Measurements from ENCODE around the gene SEC23B.
"Not testable (repeated sequence)": the region's sequence is repeated elsewhere in the genome, so short reads cannot be mapped to it uniquely, and the experiment has no call there.

Gene SEC23B

DNA sequence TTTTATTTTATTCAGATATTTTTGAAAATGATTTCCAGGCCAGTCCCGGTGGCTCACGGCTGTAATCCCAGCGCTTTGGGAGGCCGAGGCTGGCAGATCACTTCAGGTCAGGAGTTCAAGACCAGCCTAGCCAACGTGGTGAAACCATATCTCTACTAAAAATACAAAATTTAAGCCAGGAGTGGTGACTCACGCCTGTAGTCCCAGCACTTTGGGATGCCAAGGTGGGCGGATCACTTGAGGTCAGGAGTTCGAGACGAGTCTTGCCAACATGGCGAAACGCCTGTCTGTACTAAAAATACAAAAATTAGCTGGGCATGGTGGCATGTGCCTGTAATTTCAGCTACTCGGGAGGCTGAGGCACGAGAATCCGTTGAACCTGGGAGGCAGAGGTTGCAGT lies 19.0 kb downstream of the SEC23B start:
- not testable (repeated sequence) for DNase-seq

DNA sequence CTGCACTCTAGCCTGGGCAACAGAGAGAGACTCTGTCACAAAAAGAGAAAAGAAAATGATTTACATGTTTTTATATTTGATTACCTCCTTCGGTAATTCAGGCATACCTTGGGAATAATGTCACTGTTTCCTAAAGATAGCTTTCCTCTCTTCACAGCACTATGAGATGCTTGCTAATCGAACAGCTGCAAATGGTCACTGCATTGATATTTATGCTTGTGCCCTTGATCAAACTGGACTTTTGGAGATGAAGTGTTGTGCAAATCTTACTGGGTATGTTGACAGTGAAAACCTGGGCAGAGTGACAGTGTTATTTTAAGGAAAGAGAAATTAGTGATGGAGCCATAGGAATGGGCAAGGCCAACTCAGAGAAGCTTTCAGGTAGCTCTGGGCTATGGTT lies 19.6 kb downstream of the SEC23B start:
- DNase-seq = no peak

DNA sequence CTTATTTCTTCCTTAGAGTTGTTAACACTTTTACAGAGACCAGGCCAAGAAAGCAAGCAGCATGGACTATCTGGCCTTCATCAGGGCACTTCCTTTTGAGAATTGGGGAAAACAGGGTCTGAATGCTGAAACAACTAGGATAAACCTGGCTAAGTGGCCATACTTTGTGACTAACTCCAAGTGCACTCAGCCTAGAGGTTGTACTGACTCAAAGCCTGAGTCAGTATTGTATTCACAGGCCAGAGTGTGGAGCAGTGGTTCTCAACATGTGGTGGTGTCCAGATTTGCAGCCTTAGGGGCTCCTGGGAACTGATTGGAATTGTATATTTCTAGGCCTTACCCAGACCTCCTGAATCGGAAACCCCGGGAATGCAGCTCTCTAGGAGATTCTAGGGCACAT lies 20.1 kb downstream of the SEC23B start:
- DNase-seq = no peak

DNA sequence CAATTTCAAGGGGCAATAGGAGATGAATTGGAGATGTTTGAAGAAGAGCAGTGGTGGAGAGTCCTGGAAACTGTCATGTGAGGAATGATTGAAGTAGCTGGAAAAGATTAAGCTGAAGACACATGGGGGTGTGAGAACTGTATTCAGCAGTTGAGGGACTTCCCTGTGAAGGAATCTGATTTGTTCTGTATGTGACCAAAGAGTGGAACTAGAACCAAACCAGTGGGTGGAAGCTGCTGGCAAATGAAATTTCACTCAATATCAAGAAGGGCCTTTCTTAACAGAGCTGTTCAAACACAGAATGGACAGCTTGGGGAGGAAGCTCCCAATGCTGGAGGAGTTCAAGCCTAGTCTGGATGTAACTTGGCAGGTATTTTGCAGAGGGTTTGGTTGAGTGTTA lies 21.3 kb downstream of the SEC23B start:
- peak; percentile 25 to 52 (median 32) for DNase-seq

DNA sequence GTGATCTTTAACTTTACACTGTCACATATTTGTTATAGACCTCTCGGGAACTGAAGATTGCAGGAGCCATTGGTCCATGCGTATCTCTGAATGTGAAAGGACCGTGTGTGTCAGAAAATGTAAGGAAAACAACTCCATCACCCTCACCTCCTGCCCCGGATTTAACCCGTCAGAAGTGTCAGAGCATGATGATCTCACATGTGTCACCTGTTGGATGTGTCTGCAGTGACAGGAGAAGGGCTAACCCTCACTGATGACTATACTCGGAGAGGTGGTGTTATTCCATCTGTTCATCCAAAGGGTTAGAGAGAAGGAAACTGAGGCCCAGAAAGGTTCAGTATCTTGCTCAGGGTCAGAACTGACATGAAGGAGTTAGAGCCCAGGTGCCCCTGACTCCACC lies 24.9 kb downstream of the SEC23B start:
- DNase-seq = no peak

DNA sequence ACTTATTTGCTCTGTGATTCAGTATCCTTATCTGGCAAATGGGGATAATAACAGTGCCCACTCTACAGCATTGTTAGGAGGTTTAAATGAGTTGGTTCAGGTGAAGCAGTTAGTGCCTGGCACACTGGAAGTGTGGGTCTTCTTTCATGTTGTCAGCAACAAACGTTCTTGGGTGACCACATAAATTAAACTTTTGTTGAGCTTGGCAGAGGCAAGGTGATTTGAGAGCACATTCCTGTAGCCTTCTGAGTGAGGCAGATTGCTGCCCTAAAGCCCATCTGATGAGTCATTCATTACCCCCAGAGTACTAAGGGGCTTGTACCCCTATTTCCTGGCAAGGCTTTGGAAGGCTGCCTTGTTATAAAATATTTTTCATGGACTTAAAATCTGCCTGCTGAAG lies 25.8 kb downstream of the SEC23B start:
- no peak for DNase-seq

DNA sequence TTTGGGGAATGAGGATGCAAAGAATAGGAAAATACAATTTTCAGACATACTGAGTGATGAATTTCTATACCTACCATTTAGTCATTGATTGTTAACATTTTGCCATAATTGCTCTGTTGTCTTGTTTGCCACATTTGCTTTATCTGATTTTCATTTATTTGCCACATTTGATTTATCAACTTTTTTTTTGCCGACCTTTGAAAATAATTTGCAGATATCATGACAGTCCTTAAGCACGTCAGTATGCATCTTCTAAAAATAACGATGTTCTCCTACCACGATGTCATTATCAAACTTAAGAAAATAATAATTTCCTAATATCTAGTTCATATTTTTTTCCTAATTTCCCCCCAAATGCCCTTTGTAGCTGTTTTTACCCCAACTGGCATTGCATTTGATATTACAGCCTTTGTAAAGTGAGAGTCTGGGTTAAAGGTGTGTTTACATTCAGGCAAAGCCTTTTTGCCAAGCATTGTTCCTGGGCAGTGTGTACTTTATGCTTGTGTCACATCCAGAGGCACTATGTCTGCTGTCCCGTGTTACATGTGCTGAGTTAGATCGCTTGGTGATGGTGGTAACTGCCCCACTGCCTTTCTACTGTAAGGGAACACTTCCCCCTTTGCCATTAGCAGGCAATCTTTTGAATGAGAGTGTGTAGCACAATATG lies 26.4 kb downstream of the SEC23B start:
- DNase-seq = no peak

DNA sequence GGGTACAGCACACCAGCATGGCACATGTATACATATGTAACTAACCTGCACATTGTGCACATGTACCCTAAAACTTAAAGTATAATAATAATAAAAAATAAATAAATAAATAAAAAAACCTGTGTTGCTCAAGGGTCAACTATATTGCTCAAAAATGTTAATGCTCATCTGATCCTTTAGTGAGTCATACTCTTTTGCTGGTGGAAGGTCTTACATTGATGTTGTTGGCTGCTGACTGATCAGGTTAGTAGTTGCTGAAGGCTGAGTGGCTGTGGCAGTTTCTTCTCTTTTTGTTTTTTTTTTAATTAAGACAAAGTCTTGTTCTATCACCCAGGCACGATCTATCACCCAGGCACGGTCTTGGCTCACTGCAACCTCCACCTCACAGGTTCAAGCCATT lies 29.9 kb downstream of the SEC23B start:
- DNase-seq = peak in 1 of 3 donors; percentile 32

DNA sequence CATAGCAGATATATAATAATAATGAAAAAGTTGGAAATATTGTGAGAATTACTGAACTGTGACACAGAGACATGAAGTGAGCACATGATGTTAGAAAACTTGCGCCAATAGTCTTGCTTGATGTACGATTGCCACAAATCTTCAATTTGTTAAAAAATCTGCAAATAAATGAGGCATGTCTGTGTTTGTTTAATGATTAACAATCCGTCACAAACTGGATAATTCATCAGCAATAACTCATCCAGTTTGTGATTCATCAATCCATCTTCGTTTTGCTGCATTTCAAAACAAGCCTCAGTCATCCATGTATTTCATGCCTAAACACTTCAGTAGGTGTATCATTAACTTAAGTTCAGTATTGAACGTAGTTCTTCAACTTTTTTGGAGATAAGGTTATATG lies 34.0 kb downstream of the SEC23B start:
- no peak for DNase-seq

DNA sequence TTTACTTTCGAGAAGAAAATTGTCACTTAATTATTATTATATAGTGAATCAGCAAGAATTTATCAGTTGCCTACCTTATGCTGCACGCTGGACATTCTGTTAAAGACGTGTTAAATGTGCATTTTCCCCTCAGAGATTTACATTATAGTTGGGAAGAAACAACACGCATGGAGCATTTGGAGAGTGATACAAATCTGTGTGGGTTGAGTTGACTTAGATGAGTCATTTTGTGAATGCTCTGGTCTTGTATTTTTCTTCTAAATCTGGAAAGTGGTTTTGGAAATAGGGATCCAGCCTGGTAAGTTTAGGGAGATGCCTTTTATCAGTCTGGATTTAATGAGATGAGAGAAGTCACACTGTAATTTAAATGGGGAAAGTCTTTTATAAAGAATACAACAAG lies 35.5 kb downstream of the SEC23B start:
- DNase-seq = no peak

DNA sequence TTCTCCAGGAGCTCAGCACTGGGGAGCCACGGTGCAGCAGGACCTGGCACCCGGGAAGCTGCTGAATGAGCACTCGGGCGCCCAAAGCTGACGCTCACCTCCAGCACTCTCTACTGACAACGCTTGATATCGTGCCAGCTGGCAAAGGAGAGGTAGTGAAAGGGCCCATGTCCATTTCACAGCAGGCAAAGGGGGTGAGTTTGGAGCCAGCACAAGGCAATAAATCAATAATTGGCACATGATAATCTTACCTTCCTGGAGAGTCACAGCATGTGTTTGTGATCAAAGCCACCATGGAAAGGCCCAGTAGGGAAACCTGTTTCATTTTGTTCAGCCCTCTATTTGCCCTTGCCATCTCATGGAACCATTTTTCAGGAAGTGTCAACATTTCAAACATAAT lies 36.2 kb downstream of the SEC23B start:
- no peak for DNase-seq

DNA sequence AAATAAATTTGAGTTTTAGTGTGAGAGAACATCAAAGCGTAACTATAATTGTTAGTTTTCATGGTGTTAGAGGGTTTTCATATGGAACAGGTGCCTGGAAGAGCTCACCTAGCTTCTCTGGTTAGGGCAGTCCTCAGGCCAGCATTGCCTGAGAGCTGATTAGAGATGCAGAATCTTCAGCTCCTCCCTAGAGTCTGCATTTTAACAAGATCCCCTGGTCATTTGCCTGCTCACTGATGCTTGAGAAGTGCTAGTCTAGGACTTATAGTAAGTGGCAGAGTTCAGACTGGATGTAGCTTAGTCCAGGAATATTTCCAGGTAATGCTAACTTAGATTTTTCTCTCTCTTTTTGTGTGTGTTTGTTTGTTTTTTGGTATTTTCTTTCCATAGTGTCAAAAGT lies 37.8 kb downstream of the SEC23B start:
- DNase-seq = no peak

DNA sequence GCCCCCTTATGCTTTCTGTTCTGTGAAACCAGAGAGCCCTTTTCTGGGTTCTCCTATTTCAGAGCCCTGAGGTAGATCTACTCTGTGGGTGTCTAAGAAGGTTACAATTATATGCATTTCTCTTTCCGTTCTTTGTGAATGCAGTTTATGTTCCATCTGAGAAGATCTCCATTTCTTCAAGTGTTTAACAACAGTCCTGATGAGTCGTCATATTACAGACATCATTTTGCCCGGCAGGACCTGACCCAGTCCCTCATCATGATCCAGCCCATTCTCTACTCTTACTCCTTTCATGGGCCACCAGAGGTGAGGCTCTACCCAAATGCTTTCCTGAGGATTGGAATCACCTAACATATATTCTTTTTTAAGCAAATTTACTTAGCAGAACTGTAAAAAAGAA lies 40.7 kb downstream of the SEC23B start:
- DNase-seq = no peak

DNA sequence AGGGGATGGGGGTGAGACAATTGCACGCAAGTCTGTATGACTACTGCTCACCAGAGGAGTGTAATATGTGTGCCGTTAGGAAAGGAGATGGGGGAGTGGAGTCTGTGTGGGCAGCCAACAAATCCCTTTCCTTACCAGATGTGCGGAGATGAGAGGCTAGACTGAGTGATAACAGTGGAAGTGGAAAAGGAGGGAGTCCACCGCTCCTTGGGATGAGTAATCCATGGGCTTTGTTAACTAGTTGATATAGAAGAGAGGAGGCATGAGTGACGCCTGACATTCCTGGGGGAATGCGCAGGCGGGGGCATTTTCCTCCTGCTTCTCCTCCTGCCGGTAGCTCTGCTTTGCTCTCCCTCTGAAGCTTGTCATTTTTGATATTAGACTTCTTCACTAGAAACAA lies 46.0 kb downstream of the SEC23B start:
- no peak for DNase-seq

DNA sequence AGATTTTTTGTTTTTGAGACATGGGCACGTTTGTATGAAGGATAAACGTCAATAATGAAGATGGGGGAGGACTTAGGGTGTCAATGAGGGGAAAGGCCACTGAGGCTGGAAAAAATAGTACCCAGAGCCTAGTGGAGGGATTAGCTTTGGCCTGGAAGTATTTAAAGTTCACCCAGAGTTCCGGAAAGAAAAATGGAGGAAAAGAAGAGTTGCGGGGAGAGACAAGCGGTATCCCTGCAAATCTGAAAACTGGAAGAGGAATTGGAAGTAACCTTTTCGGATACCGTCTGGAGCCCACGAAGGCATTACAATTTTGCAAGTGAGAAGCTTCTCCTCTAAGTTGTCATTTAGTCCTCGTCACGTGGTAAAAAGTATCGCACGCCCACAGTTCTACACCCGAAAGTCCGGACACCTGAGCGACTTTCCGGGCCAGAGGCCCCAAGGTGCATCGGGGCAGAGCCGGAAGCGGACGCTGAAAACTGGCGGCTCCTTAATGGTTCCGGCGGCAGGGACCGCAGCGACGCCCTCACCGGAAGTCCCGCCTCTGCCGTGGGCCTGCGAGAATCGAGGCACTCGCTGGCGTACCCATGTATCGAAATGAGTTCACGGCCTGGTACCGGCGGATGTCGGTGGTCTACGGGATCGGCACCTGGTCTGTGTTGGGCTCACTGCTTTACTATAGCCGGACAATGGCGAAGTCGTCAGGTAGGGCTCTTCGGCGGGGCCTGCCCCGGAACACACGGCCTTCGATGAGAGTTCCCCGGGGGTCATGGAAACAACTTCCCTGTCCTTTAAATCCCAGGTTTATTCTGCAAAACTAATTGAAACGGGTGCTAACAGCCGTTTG lies 59.4 kb downstream of the SEC23B start, which contains the start of gene SMIM26:
Gene SMIM26 (plus strand): TSS at position 541 of the 847 bp plus-strand sequence. CDS start 47 bp downstream, at position 588.
- peak; percentile 92 to 95 (median 92) for DNase-seq

DNA sequence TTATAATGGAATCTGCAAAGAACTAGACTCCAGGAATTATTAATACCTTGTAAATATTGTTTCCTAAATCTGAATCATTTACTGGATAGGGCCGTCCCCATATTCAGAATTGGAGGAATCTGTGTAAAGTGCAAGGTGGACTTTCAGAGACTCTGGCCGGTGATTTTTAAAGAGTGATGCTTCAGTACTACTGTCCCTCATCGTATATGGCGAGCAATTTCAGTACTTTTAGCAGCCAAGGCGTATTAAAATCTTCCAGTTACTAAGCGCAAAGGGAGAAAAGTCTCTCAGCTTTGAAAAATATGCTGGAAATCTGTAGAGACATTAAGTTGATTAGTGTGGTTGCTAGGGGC lies 60.0 kb downstream of the SEC23B start:
- DNase-seq = no peak

DNA sequence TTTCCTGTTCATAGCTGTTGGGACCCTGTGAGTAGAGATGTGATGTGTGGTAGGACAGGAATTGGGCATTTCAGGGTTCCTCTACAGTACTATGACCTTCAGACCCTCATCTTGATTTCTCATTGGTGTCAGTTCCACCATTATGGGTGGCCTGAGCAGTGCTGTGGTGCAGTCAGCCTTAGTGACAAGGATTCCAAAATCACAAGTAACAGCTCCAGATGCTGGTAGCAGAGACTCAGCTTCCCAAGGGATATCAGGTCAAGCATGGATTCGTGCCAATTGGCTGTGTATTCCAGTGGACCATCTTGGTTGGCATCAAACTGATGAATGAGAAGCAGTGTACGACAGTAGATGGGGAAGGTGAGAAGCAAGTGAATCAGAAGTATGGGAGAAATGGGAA lies 63.3 kb downstream of the SEC23B start:
- DNase-seq = no peak

DNA sequence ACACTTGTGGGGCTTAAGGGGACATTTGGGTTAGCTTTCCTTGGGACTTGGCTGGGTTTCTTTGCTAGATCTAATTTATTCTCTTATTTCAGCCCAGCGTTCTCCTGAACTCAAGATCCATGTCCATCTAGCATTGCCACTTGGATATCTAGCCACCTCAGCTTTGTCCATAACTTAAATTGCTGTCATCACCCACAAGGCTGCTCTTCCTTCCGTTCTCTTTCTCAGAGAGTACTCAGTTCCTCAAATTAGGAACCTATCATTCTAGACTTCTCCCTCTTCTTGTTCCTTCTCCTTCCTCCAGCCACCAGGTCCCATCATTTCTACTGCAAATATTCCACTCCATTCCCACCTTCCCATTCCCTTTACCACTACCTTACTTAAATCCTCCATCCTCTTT lies 63.8 kb downstream of the SEC23B start:
- peak; percentile 45 to 59 (median 54) for DNase-seq

DNA sequence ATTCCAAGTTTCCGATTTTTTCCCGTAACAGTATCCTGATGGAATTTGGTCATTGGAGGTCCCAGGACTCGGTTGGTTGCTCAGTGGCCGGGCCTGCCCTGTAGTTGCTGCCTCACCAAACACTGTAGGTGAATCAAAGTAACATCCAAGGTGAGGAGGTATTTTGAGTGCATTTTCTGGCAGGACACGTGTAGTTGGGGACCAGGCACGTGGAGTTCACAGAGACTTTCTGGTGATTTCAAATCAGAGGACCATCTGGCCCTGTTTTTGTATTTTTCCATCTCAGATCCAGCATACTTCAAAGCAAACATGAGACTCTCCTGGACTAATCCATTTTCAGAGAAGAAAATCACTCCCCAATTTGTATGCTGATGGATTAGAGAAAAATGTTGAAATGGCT lies 70.2 kb downstream of the SEC23B start:
- no peak for DNase-seq

DNA sequence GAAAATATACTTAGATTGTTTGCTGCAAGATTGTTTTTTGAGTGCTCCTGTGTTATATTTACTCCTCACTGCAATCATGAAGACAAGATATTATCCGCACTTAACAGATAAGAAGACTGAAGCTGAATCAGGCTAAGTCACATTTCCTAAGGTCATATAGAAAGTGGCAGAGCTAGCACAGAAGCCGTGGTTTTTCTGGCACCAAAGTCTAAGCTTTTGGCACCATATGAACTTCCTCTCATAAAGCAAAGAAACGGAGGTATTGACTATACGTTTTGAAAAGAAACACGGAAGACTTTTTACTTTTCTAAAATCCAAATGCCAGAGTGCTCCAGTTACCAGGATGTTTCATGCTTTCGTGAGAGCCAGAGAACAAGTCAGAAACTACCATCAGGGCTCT lies 70.8 kb downstream of the SEC23B start:
- DNase-seq = peak in 1 of 3 donors; percentile 4

DNA sequence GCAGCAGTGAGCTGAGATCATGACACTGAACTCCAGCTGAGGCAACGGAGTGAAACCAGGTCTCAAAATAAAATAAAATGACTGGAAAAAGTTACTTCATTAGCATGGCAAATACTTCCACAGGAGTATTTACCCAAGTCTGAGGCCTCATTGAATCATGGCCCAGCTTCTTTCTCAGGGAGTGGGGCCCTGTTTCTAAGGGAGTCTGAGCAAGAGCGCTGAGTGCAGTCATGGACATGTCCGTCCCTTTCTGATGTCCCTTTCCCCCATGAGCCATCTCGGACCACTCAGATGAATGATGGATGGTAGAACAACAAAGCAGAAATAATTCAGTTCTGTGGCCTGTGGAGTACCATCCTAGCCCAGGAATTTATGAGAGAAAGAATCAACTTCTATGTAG lies 72.3 kb downstream of the SEC23B start:
- DNase-seq = no peak

DNA sequence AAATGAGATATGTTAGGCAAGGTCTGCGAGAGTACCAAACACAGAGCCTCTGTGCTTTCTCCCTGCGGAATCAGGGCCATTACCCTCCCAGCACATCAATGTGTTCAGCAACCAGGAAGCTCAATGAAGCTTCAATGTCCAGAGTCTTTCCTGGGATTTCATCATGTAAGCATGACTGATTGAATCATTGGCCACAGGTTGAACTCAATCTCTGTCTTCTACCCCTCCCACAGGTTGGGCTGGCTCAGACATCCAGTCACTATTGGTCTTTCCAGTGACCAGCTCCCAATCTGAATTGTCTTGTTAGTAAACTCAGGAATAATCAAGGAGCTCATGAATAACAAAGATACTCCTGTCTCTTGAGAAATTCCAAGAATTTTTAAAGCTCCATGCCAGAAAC lies 77.4 kb downstream of the SEC23B start:
- peak; percentile 51 to 55 (median 53) for DNase-seq

DNA sequence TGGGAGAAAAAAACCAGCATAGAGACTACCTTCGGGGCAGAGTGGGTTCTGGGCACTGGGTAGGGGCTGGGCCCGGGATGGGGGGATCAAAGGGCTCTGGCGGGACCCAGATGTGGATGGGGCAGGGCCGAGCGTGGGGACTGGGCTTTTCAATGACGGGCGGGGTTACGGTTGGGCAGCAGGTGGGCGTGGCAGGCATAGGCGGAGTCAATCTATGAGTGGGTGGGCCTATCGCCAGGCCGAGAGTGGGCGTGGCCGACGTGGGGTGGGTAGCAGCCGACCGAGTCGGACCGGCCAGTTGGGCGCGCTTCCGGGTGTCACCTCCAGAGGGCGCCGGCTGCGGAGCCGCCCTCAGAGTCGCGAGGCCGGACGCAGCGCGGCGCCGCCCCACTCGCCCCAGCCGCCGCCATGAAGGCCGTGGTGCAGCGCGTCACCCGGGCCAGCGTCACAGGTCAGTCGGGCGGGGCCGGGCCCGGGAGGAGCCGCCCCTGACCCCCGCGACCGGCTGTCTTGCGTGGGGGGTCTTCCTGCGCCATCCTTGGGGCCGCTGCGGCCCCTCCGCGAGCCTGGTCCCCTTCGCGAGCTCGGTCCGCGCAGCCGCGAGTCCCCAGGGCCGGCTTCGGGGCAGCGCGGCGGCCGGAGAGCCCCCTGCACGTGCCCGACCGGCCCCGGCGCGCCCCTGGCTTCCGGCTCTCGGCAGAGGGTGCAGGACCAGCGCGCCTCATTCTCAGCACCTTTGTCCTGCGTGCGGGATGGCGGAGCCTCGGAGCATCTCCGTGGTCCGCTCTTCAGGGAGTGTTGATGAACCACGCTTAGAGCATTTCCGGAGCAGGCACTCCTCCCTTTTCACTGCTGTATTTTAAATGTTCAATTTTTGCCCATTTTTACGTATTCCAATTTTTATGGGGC lies 80.2 kb downstream of the SEC23B start, which contains the start of gene DTD1:
Gene DTD1 (plus strand): TSS at position 390 of the 909 bp plus-strand sequence. CDS start 19 bp downstream, at position 409.
- DNase-seq = peak; percentile 95 to 97 (median 97)

Data from suppressor macrophage treated with lipopolysaccharide for 1 hour (primary cell).